T-helper 1 cell (primary cell): ENCODE data around the gene TOX2.
A peak's percentile ranks its signal among the peaks of the same experiment; 100 is the strongest.

Source experiments
- DNase-seq, 5 donors: peaks; one replicate each; pipeline ENCODE4 v3.0.0-alpha.2; 2012 to 2020

TOX2 gene

GRCh38 chr20:44068316-44069201 lies 153.9 kb downstream of the TOX2 start:
- no peak for DNase-seq

GRCh38 chr20:44069203-44070011 lies 154.8 kb downstream of the TOX2 start:
- DNase-seq, result peak in 4 of 5 donors; percentile 50 to 95 (median 65)

- peak in 4 of 5 donors; percentile 31 to 76 (median 38) for DNase-seq
These were observed 155.7 kb downstream of the TOX2 start for GRCh38 chr20:44070139-44070900.

- no peak for DNase-seq
These were observed 156.4 kb downstream of the TOX2 start for GRCh38 chr20:44071057-44071456.

- DNase-seq, result no peak
These were observed 157.0 kb downstream of the TOX2 start for GRCh38 chr20:44071526-44072111.

- DNase-seq, result no peak
These were observed 157.7 kb downstream of the TOX2 start for GRCh38 chr20:44072384-44072783.

- no peak for DNase-seq
These were observed 158.5 kb downstream of the TOX2 start for GRCh38 chr20:44073011-44073674.

- DNase-seq, result no peak
These were observed 159.0 kb downstream of the TOX2 start for GRCh38 chr20:44073675-44074071.

- no peak for DNase-seq
These were observed 159.8 kb downstream of the TOX2 start for GRCh38 chr20:44074252-44075151.

GRCh38 chr20:44075191-44075949 lies 160.7 kb downstream of the TOX2 start:
- no peak for DNase-seq

- DNase-seq, result no peak
These were observed 161.2 kb downstream of the TOX2 start for GRCh38 chr20:44075950-44076232.

GRCh38 chr20:44079291-44079690 lies 164.6 kb downstream of the TOX2 start:
- no peak for DNase-seq

- no peak for DNase-seq
These were observed 165.4 kb downstream of the TOX2 start for GRCh38 chr20:44080064-44080463.

- DNase-seq, result peak; percentile 43 to 80 (median 58)
These were observed 166.1 kb downstream of the TOX2 start for GRCh38 chr20:44080646-44081267.

GRCh38 chr20:44081476-44081875 lies 166.8 kb downstream of the TOX2 start:
- DNase-seq, result no peak

GRCh38 chr20:44081888-44082287 lies 167.2 kb downstream of the TOX2 start:
- DNase-seq, result no peak

GRCh38 chr20:44083220-44083933 lies 168.7 kb downstream of the TOX2 start:
- DNase-seq, result no peak

GRCh38 chr20:44084439-44084838 lies 169.8 kb downstream of the TOX2 start:
- DNase-seq, result no peak

GRCh38 chr20:44084891-44085290 lies 170.2 kb downstream of the TOX2 start:
- DNase-seq, result no peak
